Raji (cell line): ENCODE data around the gene TMEM217.

Experiments used
- POLR2A ChIP-seq: IDR thresholded peaks from 2 replicates; pipeline ENCODE4 v1.6.1; 2011; ENCODE audit warnings: low read depth, low read length, control low read depth; ENCODE audit not compliant: insufficient read depth

Gene TMEM217

DNA sequence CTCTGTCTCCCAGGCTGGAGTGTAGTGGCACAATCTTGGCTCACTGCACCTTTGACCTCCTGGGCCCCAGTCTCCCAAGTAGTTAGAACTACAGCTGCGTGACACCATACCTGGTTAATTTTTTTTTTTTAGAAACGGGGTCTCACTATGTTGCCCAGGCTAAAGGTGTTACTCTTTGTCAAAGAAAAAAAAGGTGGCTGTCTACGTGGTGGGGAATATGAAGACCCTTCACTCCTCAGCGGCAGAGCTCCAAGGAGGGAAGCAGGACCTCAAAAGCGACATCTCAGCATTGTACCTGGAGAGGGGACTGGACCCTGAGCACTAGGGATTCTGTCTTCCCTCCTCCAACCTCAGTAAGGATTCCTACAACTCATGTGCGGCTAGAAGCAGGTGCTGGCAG lies 16.8 kb downstream of the TMEM217 start:
- TF ChIP-seq POLR2A = no peak

DNA sequence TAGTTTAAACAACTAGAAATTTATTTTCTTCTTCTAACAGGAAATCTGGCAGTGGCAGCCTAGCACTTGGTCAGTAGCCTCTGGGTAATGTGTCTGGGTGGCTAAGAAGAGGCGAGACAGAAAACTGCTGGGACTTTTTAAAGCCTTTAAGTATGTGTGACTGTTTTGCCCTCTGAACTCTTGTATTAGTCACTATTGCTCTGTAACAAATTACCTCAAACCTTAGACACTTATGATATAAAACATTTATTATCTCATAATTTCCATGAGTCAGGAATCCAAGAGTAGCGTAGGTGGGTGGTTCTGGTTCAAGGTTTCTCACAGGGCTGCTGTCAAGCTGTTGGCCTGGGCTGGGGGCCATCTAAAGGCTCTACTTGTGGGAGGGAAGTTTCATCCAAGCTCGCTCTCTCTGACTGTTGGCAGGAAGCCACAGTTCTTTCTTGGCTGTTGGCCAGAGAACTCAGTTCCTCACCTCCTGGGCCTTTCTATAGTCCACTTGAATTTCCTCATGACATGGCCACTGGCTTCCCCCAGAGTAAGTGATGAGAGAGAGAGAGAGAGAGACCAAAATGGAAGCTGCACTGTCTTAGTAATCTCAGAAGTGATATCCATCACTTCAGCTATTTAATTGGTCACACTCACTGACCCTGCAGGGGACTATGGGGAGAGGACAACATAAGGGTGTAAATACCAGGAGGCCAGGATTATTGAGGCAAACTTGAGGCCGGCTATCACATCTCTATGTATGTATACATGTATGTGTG lies 17.8 kb downstream of the TMEM217 start:
- no peak for TF ChIP-seq POLR2A

DNA sequence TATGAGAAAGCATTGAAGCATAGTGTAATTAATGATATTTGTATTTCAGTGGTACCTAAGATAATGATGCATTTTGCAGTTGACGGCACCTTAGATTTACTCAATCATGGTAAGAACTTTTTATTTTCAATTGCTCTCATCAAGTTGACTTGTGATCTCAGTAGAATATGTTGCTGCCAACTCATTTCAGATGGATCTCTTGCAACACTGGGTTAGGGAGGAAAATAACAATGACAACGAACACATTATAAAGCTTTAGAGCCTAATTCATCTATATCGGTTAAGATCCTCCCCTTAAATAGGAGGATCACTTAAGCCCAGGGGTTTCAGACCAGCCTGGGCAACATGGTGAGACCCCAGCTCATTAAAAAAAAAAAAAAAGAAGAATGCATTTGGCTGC lies 18.4 kb downstream of the TMEM217 start:
- TF ChIP-seq POLR2A = no peak

- TF ChIP-seq POLR2A = no peak
These were observed 19.6 kb downstream of the TMEM217 start for GRCh38 chr6:37238381-37238780.

GRCh38 chr6:37237789-37238188 lies 20.2 kb downstream of the TMEM217 start:
- no peak for TF ChIP-seq POLR2A

DNA sequence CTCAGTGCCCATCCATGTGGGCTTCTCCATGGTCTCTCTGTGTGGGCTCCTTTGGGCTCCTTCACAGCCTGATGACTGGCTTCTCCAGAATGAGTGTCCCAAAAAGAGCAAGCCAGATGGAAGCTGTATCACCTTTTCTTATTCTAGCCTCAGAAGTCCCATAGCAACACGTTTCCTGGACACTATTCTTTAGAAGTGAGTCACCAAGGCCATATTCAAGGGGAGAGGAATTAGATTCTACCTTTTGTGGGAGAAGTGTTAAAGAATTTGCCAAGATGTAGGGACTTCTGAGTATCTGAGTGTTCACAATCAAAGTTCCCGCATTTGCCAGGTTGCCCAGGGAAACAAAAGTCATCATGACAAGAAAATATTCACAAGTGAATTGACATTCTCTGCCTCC lies 21.0 kb downstream of the TMEM217 start:
- TF ChIP-seq POLR2A = no peak

DNA sequence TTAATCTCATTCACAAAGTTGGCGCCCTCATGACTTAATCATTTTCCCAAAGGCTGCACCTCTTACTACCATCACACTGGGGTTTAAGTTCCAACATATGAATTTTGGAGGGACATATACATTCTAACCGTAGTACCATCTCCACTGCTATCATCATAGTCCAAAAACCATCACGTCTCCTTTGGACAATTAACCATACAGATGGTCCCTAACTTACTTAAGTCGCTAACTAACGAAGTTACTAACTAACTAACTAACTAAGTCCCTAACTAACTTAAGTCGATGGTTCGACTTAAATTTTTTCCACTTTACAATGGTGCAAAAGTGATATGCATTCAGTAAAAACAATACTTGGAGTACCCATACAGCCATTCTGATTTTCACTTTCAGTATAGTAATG lies 24.4 kb downstream of the TMEM217 start:
- TF ChIP-seq POLR2A = no peak

- no peak for TF ChIP-seq POLR2A
These were observed 25.4 kb downstream of the TMEM217 start for GRCh38 chr6:37232430-37233017.

- TF ChIP-seq POLR2A = no peak
These were observed 27.8 kb downstream of the TMEM217 start for GRCh38 chr6:37230104-37230503.

DNA sequence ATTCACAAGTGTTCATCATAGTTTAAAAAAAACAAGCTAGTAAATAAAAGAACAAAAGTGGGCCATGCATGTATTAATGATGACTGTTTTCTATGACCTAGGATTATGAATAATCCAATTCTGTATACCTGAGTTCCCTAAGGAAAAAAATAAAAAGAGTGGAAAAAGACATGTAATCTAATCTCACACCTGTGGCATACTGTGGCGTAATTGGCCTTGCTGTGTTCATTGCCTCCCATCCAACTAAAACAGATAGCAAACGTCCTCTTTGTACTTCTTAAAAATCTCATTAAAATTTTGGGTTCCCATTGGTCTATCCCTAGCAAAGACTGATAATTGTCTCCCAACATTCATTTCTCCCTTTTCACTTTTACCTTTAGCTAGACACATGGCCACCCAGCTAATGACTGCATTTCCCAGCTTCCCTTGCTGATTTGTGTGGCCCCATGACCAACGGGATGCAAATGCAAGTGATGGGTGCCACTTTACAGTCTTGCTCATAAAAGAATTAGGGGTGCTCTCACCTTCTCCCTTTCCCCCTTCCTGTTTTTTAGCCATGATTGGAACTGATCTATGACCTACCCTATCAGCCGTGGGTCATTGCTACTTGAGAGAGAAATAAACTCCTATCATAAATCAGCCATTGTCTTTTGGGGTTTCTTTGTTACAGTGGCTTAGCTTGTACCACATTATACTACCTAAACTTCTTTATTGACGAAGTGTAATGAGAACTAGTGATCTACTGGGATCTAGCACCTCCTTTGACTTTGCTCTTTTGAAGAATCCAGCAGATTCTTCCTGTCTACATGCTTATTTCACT lies 32.4 kb downstream of the TMEM217 start:
- TF ChIP-seq POLR2A = no peak

DNA sequence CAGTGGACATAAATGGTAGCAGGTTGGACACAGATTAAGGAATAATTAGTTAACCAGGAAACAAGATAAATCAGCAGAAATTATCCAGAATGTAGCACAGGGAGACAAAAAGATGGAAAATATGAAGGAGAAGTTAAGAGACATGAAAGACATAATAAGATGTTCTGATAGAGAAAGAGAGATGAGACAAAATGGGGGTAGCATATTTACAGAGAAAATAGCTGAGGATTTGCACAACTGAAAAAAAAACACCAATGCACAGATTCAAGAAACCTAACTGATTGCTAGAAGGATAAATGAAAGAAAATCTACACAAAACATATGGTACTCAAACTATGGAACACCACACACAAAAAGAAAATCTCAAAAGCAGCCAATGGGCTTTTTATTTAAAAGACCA lies 35.0 kb downstream of the TMEM217 start:
- no peak for TF ChIP-seq POLR2A

DNA sequence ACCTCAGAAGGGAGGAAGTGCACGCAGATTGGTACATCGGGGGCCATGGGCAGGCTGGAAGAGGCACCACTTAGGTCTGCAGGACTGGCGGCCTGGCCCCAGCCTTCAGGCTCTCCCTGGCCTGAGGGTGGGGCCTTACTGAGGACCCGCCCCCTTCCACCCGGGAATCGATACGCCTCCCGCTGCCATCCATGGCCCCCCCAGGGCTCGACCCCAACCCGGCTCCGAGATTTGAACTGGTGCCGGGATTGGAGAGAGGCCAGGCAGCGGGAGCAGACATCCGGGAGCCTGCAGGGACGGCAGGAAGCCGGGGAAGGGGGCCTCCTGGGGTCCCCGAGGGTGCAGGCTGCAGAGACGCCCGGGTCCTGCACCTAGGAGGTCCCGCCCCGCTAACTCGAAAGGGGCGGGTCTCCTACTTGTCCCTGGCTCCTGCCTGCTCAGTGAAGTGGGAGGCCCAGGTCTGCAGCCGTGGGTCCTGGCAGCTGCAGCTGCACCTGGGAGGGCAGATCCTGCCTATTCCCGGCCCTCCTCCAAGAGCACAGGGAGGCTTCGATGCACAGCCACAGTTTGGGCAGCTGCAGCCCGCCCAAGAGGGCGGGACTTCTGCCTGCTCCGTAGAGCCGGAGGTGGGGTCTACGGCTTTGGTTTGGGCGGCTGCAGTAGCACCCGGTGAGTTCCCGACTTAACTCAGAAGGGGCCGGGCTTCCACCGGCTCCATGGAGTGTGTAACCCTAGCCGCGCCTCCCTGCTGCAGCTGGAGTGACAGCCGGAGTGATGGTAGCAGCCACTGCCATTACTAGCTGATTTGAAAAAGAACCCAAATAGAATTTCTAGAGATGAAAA lies 35.6 kb downstream of the TMEM217 start:
- TF ChIP-seq POLR2A = no peak

DNA sequence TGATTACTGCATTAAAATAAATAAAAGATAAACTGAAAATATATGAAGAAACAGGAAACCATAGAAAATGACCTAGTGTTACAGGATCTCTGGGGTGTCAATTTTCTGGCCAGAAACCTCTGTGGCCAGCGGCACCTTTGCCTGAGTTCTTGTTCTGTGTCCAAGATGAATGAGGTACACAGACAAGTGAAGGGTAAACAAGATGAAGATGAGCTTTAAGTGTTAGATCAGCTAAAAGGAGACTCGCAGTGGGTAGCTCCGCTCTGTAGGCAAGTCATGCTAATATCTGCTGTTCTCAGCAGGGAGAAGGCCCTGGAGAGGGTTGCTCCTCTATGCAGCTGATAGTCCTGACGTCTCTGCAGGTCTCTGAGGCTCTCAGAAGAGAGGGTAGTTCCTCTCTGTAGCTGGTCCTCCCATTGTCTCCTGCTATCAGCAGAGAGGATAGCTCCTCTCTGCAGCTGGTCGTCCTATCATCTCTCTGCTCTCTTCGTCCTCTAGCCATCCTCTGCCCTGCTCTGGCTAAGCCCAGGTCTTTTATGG lies 36.3 kb downstream of the TMEM217 start:
- TF ChIP-seq POLR2A = no peak

- TF ChIP-seq POLR2A = no peak
These were observed 39.4 kb downstream of the TMEM217 start for GRCh38 chr6:37218511-37218910.

DNA sequence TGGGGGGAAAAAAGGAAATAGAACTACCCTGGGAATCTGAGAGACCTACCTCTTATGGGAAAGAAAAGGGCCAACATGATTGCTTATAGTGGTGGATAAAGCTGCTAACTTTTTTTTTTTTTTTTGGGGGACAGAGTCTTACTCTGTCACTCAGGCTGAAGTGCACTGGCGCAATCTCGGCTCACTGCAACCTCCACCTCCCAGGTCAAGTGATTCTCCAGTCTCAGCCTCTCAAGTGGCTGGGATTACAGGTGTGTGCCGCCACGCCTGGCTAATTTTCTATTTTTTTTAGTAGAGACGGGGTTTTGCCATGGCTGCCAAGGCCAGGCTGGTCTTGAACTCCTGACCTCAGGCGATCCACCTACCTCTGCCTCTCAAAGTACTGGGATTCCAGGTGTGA lies 39.9 kb downstream of the TMEM217 start:
- TF ChIP-seq POLR2A = no peak
